Fibroblast of pulmonary artery (primary cell): ENCODE results near the gene NR0B2.

Experiments used
- DNase-seq: peaks from one replicate; pipeline ENCODE4 v3.0.0-alpha.2; 2010; ENCODE audit warnings: low read depth
- H3K4me3 ChIP-seq: replicated peaks from 2 replicates; pipeline ENCODE4 v1.5.1; 2011; ENCODE audit warnings: low read depth, mild to moderate bottlenecking, control low read depth, low read length, moderate library complexity
- CTCF ChIP-seq: IDR thresholded peaks from 2 replicates; pipeline ENCODE4 v1.5.1; 2011; ENCODE audit warnings: mild to moderate bottlenecking, control low read depth, low read length, inconsistent platforms; ENCODE audit errors: missing control alignments

The NR0B2 gene

GRCh38 chr1:26956321-26956720 is 42.5 kb upstream of the NR0B2 start:
- no peak for DNase-seq
- no peak for TF ChIP-seq CTCF
- H3K4me3 ChIP-seq = no peak overlapping the region

GRCh38 chr1:26953374-26953773 is 39.6 kb upstream of the NR0B2 start:
- TF ChIP-seq CTCF = no peak

GRCh38 chr1:26951821-26952497 is 38.2 kb upstream of the NR0B2 start:
- TF ChIP-seq CTCF = no peak
- H3K4me3 ChIP-seq = no peak overlapping the region
- no peak for DNase-seq

More at GRCh38 chr1:26953374-26953773, 39.6 kb upstream of the NR0B2 start:
- no peak for DNase-seq
- no peak overlapping the region for H3K4me3 ChIP-seq

GRCh38 chr1:26951216-26951615 is 37.4 kb upstream of the NR0B2 start:
- no peak overlapping the region for H3K4me3 ChIP-seq
- DNase-seq = no peak
- no peak for TF ChIP-seq CTCF

GRCh38 chr1:26950602-26951001 is 36.8 kb upstream of the NR0B2 start:
- TF ChIP-seq CTCF = no peak
- DNase-seq = no peak
- no peak overlapping the region for H3K4me3 ChIP-seq

GRCh38 chr1:26949926-26950319 is 36.1 kb upstream of the NR0B2 start:
- TF ChIP-seq CTCF = no peak
- DNase-seq = no peak

More at GRCh38 chr1:26949926-26950319, 36.1 kb upstream of the NR0B2 start:
- H3K4me3 ChIP-seq = no peak overlapping the region
